ENCODE results near the gene VAV3. TPM values are rescaled to one million over a fixed set of nuclear protein-coding genes. Genes with fewer than 3 reads are reported as not detected.

The VAV3 gene
- polyA plus RNA-seq, 3 donors = 5.4 to 9.2 (median 9.0) TPM

DNA sequence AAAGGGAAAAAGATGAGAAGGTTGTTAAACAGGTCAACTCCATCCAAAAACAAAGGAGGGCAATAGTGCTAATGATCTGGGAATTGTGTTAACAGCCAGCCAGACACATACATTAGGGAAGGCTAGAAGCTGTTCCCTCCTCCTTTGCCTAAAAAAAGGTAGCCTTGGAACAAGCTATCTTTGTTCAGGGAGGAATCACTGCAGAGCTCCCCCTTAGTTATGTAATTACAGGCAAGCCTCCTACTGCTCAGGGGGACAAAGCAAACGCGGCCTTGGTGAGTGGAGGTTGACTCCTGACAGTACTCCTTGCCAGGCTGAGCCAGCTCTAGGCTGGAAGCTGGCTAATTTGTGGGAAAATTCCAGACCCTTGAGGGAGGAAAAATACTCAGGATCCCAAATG, 97.6 kb downstream of the VAV3 start:
- Histone ChIP-seq H3K4me1 (ENCODE audit: control insufficient read depth in 1 of 2, insufficient read depth in 2 of 2, low read length in 2 of 2) (peaks cover 9 to 10% of the 10 kb centered on the region in 2 donors), H3K4me2 (replicated peaks; ENCODE audit: extremely low read depth, low read length, poor library complexity, severe bottlenecking) (no peak overlapping the region), H3K9ac (ENCODE audit: insufficient read depth, low read length, poor library complexity, severe bottlenecking) (no peak overlapping the region), H3K79me2 (ENCODE audit: insufficient read depth, low read length) (peaks cover 7% of the 10 kb centered on the region), H3K9me3 (replicated peaks in 1 of 2; ENCODE audit: control insufficient read depth in 1 of 2, insufficient read depth in 1 of 2, low read length in 2 of 2) (no peaks in the 10 kb centered on the region), H2AFZ (ENCODE audit: insufficient read depth, low read depth, low read length, poor library complexity, severe bottlenecking) (no peak overlapping the region), H3K27ac (ENCODE audit: low read depth in 1 of 2, low read length in 2 of 2) (no peak overlapping the region), H3K36me3 (replicated peaks in 1 of 2; ENCODE audit: control insufficient read depth in 1 of 2, insufficient read depth in 2 of 2, low read length in 2 of 2) (no peaks in the 10 kb centered on the region), H3K4me3 (replicated peaks in 1 of 3; ENCODE audit: low read depth in 2 of 3, low read length in 3 of 3) (no peak overlapping the region), H4K20me1 (ENCODE audit: insufficient read depth, low read length) (no peaks in the 10 kb centered on the region), H3K27me3 (ENCODE audit: control insufficient read depth in 2 of 2, insufficient read depth in 2 of 2, low read length in 2 of 2) (no peaks in the 10 kb centered on the region)
- no peak for DNase-seq
- TF ChIP-seq, protein P1, sequence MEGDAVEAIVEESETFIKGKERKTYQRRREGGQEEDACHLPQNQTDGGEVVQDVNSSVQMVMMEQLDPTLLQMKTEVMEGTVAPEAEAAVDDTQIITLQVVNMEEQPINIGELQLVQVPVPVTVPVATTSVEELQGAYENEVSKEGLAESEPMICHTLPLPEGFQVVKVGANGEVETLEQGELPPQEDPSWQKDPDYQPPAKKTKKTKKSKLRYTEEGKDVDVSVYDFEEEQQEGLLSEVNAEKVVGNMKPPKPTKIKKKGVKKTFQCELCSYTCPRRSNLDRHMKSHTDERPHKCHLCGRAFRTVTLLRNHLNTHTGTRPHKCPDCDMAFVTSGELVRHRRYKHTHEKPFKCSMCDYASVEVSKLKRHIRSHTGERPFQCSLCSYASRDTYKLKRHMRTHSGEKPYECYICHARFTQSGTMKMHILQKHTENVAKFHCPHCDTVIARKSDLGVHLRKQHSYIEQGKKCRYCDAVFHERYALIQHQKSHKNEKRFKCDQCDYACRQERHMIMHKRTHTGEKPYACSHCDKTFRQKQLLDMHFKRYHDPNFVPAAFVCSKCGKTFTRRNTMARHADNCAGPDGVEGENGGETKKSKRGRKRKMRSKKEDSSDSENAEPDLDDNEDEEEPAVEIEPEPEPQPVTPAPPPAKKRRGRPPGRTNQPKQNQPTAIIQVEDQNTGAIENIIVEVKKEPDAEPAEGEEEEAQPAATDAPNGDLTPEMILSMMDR (IDR thresholded peaks at IDR 0.05) = no peak
- Mint-ChIP-seq H3K4me3 (no peak overlapping the region), H3K27ac (peak overlapping the region in 1 of 7 donors; percentile 60), H3K36me3 (peaks cover 12 to 31% of the 10 kb centered on the region in 2 donors), H3K4me1 (peaks cover 24% of the 10 kb centered on the region), H3K27me3 (ENCODE audit: low read depth in 3 of 3) (peaks cover 0 to 4% (median 0%) of the 10 kb centered on the region in 3 donors), H3K9me3 (peaks cover 0 to 7% (median 0%) of the 10 kb centered on the region in 7 donors)
- intact Hi-C loops (cut with micrococcal nuclease) = no loop called here
- WGBS (ENCODE audit: insufficient coverage) = no CpG with 5 or more reads among the region's 2 CpGs

DNA sequence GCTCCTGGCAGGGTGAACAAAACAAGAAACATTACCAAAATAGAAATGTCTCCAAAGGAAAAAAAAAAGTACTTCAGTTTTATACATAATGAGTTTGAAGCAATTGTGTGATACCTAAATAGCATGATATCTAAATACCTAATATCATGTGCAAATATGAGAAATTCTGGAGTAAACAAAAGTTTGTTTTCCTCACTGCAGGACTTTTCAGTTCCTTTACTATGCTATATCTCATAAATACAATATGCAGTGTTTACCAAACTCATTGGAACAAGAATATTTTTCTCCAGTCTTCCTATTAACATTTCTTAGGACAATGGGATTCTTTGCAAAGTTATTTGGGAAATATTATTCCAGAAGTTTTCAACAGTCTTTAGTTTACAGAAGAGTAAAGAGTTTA, 98.1 kb downstream of the VAV3 start:
- no peak overlapping the region for H2AFZ ChIP-seq (ENCODE audit: insufficient read depth, low read depth, low read length, poor library complexity, severe bottlenecking)
- no peaks in the 10 kb centered on the region for H4K20me1 ChIP-seq (ENCODE audit: insufficient read depth, low read length)
- H3K27me3 ChIP-seq (ENCODE audit: control insufficient read depth in 2 of 2, insufficient read depth in 2 of 2, low read length in 2 of 2) = no peaks in the 10 kb centered on the region
- Mint-ChIP-seq H3K27me3 (ENCODE audit: low read depth in 3 of 3) (peaks cover 0 to 4% (median 0%) of the 10 kb centered on the region in 3 donors), H3K4me1 (peaks cover 23% of the 10 kb centered on the region), H3K27ac (no peak overlapping the region), H3K9me3 (peaks cover 0 to 7% (median 3%) of the 10 kb centered on the region in 7 donors), H3K36me3 (peaks cover 12 to 31% of the 10 kb centered on the region in 2 donors), H3K4me3 (no peak overlapping the region)
- no peak overlapping the region for H3K27ac ChIP-seq (ENCODE audit: low read depth in 1 of 2, low read length in 2 of 2)
- intact Hi-C loops (cut with micrococcal nuclease) = no loop called here
- no peak overlapping the region for H3K4me2 ChIP-seq (replicated peaks; ENCODE audit: extremely low read depth, low read length, poor library complexity, severe bottlenecking)
- H3K36me3 ChIP-seq (replicated peaks in 1 of 2; ENCODE audit: control insufficient read depth in 1 of 2, insufficient read depth in 2 of 2, low read length in 2 of 2) = no peaks in the 10 kb centered on the region
- no peak for DNase-seq
- H3K9ac ChIP-seq (ENCODE audit: insufficient read depth, low read length, poor library complexity, severe bottlenecking) = no peak overlapping the region
- TF ChIP-seq, protein P1 (IDR thresholded peaks at IDR 0.05) = no peak
- peaks cover 6% of the 10 kb centered on the region for H3K79me2 ChIP-seq (ENCODE audit: insufficient read depth, low read length)
- H3K9me3 ChIP-seq (replicated peaks in 1 of 2; ENCODE audit: control insufficient read depth in 1 of 2, insufficient read depth in 1 of 2, low read length in 2 of 2) = peaks cover 0 to 3% of the 10 kb centered on the region in 2 donors
- H3K4me1 ChIP-seq (ENCODE audit: control insufficient read depth in 1 of 2, insufficient read depth in 2 of 2, low read length in 2 of 2) = peaks cover 3 to 4% of the 10 kb centered on the region in 2 donors
- no peak overlapping the region for H3K4me3 ChIP-seq (replicated peaks in 1 of 3; ENCODE audit: low read depth in 2 of 3, low read length in 3 of 3)

Measured in CD14-positive monocyte (primary cell).